CD14-positive monocyte (primary cell): ENCODE results near the gene TRPV5. TPM values are rescaled to one million over a fixed set of nuclear protein-coding genes. Genes with fewer than 3 reads are reported as not detected.

Experiments
- DNase-seq, 3 donors: peaks; one replicate each; pipeline ENCODE4 v3.0.0-alpha.2; 2011 to 2022
- H2AFZ ChIP-seq: 2 replicates; pipeline ENCODE4 v1.6.0; 2012; ENCODE audit warnings: mild to moderate bottlenecking, low read depth, low read length, inconsistent platforms; ENCODE audit not compliant: insufficient read depth, poor library complexity, severe bottlenecking
- H3K27ac ChIP-seq, 2 donors: 1 replicate in 1 of 2; 2 replicates in 1 of 2; pipeline ENCODE4 v1.5.1; 2012 to 2013; ENCODE audit warnings: low read length in 2 of 2, control low read depth in 1 of 2, inconsistent platforms in 1 of 2, low read depth in 1 of 2, mild to moderate bottlenecking in 1 of 2
- H3K27me3 ChIP-seq, 2 donors: one replicate each; pipeline versions ENCODE4 v1.6.0 to v1.6.1; 2011 to 2013; ENCODE audit warnings: low read length in 2 of 2; ENCODE audit not compliant: control insufficient read depth in 2 of 2, insufficient read depth in 2 of 2
- H3K36me3 ChIP-seq, 2 donors: replicated peaks in 1 of 2; 1 replicate in 1 of 2; 2 replicates in 1 of 2; pipeline versions ENCODE4 v1.5.1 to v1.6.1; 2012 to 2013; ENCODE audit warnings: low read length in 2 of 2, control low read depth in 1 of 2, inconsistent platforms in 1 of 2, mild to moderate bottlenecking in 1 of 2; ENCODE audit not compliant: insufficient read depth in 2 of 2, control insufficient read depth in 1 of 2
- H3K4me1 ChIP-seq, 2 donors: 1 replicate in 1 of 2; 2 replicates in 1 of 2; pipeline versions ENCODE4 v1.5.1 to v1.6.1; 2012 to 2013; ENCODE audit warnings: low read length in 2 of 2, control low read depth in 1 of 2, inconsistent platforms in 1 of 2, mild to moderate bottlenecking in 1 of 2, moderate library complexity in 1 of 2; ENCODE audit not compliant: insufficient read depth in 2 of 2, control insufficient read depth in 1 of 2
- H3K4me2 ChIP-seq: replicated peaks from 2 replicates; pipeline ENCODE3; 2012; ENCODE audit warnings: low read length, moderate library complexity, mild to moderate bottlenecking; ENCODE audit not compliant: poor library complexity, severe bottlenecking; ENCODE audit errors: extremely low read depth
- H3K4me3 ChIP-seq, 3 experiments: fragments of 200-600 bp in 1 of 3; sonication (generic) in 1 of 3; replicated peaks in 1 of 3; 1 replicate in 2 of 3; 2 replicates in 1 of 3; pipeline ENCODE4 v1.5.1; 2011 to 2013; ENCODE audit warnings: low read length in 3 of 3, mild to moderate bottlenecking in 3 of 3, control low read depth in 2 of 3, low read depth in 2 of 3, inconsistent platforms in 1 of 3, moderate library complexity in 1 of 3
- H3K79me2 ChIP-seq: 2 replicates; pipeline ENCODE4 v1.6.0; 2012; ENCODE audit warnings: mild to moderate bottlenecking, control low read depth, inconsistent platforms, low read length, moderate library complexity; ENCODE audit not compliant: insufficient read depth
- H3K9ac ChIP-seq: 2 replicates; pipeline ENCODE4 v1.6.0; 2017; ENCODE audit warnings: low read length, mild to moderate bottlenecking; ENCODE audit not compliant: insufficient read depth, poor library complexity, severe bottlenecking
- H3K9me3 ChIP-seq, 2 donors: replicated peaks in 1 of 2; 1 replicate in 1 of 2; 2 replicates in 1 of 2; pipeline versions ENCODE4 v1.5.1 to v1.6.1; 2012 to 2013; ENCODE audit warnings: low read length in 2 of 2, control low read depth in 1 of 2; ENCODE audit not compliant: control insufficient read depth in 1 of 2, insufficient read depth in 1 of 2
- H4K20me1 ChIP-seq: 2 replicates; pipeline ENCODE4 v1.6.0; 2012; ENCODE audit warnings: mild to moderate bottlenecking, low read length, control low read depth, moderate library complexity; ENCODE audit not compliant: insufficient read depth
- H3K27ac Mint-ChIP-seq, 7 donors: one replicate each; pipeline ENCODE4 v1.8.0; 2020; ENCODE audit warnings: mild to moderate bottlenecking in 7 of 7, mixed read lengths in 7 of 7, moderate library complexity in 6 of 7, inconsistent platforms in 2 of 7
- H3K27me3 Mint-ChIP-seq, 3 donors: one replicate each; pipeline ENCODE4 v1.8.0; 2021 to 2022; ENCODE audit warnings: low read depth in 3 of 3, mild to moderate bottlenecking in 3 of 3, mixed read lengths in 3 of 3, moderate library complexity in 3 of 3, inconsistent platforms in 1 of 3
- H3K36me3 Mint-ChIP-seq, 2 donors: one replicate each; pipeline ENCODE4 v1.8.0; 2020; ENCODE audit warnings: mixed read lengths in 2 of 2, inconsistent platforms in 1 of 2, mild to moderate bottlenecking in 1 of 2
- H3K4me1 Mint-ChIP-seq: one replicate; pipeline ENCODE4 v1.8.0; 2020; ENCODE audit warnings: mild to moderate bottlenecking, mixed read lengths
- H3K4me3 Mint-ChIP-seq, 2 donors: one replicate each; pipeline ENCODE4 v1.8.0; 2020; ENCODE audit warnings: mild to moderate bottlenecking in 2 of 2, mixed read lengths in 2 of 2, moderate library complexity in 1 of 2
- H3K9me3 Mint-ChIP-seq, 7 donors: one replicate each; pipeline ENCODE4 v1.8.0; 2020 to 2022; ENCODE audit warnings: mixed read lengths in 7 of 7, mild to moderate bottlenecking in 6 of 7, moderate library complexity in 6 of 7, inconsistent platforms in 2 of 7
- WGBS: methylation state at CpG from one replicate; pipeline ENCODE4 v1.1.5; 2013; ENCODE audit warnings: missing lambda C conversion rate; ENCODE audit not compliant: insufficient coverage; 5-methylcytosine and 5-hydroxymethylcytosine counted together
- intact Hi-C, 2 donors: fragments of 100-400 bp; cut with micrococcal nuclease; formaldehyde crosslinking; loops; one replicate each; pipeline versions ENCODE4 v1.15.0 to v1.15.1; 2023
- polyA plus RNA-seq, 3 donors: library from polyadenylated mRNA; depleted of rRNA in 1 of 3; unstranded in 2 of 3; stranded (reverse) in 1 of 3; fragments of 300-500 nt in 2 of 3; fragments of >200 nt in 1 of 3; fragmentation: Illumina TruSeq in 2 of 3; gene quantifications; 1 replicate in 2 of 3; 2 replicates in 1 of 3; pipeline ENCODE4 v1.2.3, GENCODE V29; 2012 to 2021
- TF ChIP-seq, protein P1 (sequence below): fragments of 200-600 bp; IDR thresholded peaks from one replicate; pipeline ENCODE4 v1.8.0; 2022; ENCODE audit warnings: antibody characterized with exemption, mild to moderate bottlenecking

The TRPV5 gene
- polyA plus RNA-seq, 3 donors: not detected

DNA sequence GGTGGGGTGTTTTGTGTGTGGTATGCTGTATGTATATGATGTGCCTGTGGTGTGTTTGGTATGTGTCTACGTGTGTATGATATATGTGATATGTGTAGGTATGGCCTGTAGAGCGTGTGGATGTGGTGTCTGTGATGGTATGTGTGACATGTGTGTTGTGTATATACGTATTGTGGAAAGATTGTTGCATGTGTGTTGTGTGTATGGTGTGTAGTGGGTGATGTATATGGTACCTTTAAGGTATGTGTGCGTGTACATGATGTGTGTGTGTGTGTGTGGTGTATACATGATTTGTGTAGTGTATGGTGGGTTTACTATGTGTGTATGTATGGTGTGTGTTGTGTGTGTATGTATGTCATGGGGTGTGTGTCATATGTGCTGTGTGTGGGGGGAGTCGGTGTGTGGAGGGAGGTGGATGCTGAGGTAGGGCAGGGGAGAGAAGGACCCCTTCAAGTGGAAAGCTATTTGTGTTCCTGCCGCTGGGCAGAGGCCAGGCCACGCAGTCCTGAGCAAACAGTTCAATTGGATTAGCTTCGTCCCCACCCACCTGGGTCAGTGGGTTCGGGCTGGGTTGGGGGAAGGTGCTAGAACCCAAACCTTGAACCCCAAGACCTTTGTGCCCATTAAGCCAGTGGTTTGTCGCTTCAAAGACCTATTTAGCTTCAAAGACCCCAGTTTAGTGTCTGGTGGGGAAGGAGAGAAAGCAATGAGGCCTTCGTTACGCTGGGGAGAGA, 46.1 kb downstream of the TRPV5 start:
- DNase-seq: no peak
- no peaks in the 10 kb centered on the region for H4K20me1 ChIP-seq
- peaks cover 0 to 1% (median 0%) of the 10 kb centered on the region in 7 donors for H3K9me3 Mint-ChIP-seq
- no peak overlapping the region for H3K4me3 ChIP-seq
- H3K4me1 Mint-ChIP-seq: no peaks in the 10 kb centered on the region
- H3K36me3 ChIP-seq: no peaks in the 10 kb centered on the region
- WGBS: 96% methylated on average over 8 of the region's 12 CpGs
- no peak overlapping the region for H2AFZ ChIP-seq
- H3K4me2 ChIP-seq: no peak overlapping the region
- H3K36me3 Mint-ChIP-seq: no peaks in the 10 kb centered on the region
- no peak overlapping the region for H3K27ac Mint-ChIP-seq
- peaks cover 0 to 5% (median 5%) of the 10 kb centered on the region in 3 donors for H3K27me3 Mint-ChIP-seq
- no peaks in the 10 kb centered on the region for H3K79me2 ChIP-seq
- H3K27ac ChIP-seq: no peak overlapping the region
- no peaks in the 10 kb centered on the region for H3K9me3 ChIP-seq
- H3K9ac ChIP-seq: no peak overlapping the region
- no peaks in the 10 kb centered on the region for H3K4me1 ChIP-seq
- intact Hi-C loops: loop anchor here in 1 of 2 donors (10.0 kb wide), 1 partner anchor 117 kb away; no protein-coding TSS in a partner anchor
- H3K4me3 Mint-ChIP-seq: no peak overlapping the region
- TF ChIP-seq, protein P1, sequence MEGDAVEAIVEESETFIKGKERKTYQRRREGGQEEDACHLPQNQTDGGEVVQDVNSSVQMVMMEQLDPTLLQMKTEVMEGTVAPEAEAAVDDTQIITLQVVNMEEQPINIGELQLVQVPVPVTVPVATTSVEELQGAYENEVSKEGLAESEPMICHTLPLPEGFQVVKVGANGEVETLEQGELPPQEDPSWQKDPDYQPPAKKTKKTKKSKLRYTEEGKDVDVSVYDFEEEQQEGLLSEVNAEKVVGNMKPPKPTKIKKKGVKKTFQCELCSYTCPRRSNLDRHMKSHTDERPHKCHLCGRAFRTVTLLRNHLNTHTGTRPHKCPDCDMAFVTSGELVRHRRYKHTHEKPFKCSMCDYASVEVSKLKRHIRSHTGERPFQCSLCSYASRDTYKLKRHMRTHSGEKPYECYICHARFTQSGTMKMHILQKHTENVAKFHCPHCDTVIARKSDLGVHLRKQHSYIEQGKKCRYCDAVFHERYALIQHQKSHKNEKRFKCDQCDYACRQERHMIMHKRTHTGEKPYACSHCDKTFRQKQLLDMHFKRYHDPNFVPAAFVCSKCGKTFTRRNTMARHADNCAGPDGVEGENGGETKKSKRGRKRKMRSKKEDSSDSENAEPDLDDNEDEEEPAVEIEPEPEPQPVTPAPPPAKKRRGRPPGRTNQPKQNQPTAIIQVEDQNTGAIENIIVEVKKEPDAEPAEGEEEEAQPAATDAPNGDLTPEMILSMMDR: no peak
- no peaks in the 10 kb centered on the region for H3K27me3 ChIP-seq

DNA sequence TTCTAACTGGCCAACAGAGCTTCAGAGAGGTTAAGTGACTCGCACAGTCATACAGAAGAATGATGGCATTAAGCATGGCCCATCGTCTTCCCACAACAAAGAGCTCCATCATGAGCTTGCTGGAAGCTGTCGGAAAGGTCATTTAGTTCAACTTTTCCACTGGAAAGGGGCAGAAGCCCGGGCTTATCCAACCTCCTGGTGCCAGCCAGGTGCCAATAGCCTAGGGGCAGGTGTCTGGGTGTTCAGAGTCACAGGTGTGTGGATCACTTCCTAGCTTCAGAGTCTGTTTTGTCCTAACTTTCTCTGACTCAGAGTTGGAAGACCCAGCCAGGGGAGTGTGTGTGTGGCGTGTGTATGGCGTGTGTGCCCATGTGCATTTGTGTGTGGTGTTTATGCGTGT, 46.7 kb downstream of the TRPV5 start:
- no peak overlapping the region for H3K4me2 ChIP-seq
- H3K4me3 Mint-ChIP-seq: no peak overlapping the region
- TF ChIP-seq, protein P1: no peak
- H3K79me2 ChIP-seq: no peaks in the 10 kb centered on the region
- no peak overlapping the region for H2AFZ ChIP-seq
- no peaks in the 10 kb centered on the region for H3K36me3 Mint-ChIP-seq
- no peak overlapping the region for H3K27ac ChIP-seq
- no peaks in the 10 kb centered on the region for H3K4me1 Mint-ChIP-seq
- H3K4me3 ChIP-seq: no peak overlapping the region
- H3K9ac ChIP-seq: no peak overlapping the region
- WGBS: 84% methylated on average over 4 of the region's 7 CpGs
- no peaks in the 10 kb centered on the region for H4K20me1 ChIP-seq
- H3K9me3 Mint-ChIP-seq: peaks cover 0 to 1% (median 0%) of the 10 kb centered on the region in 7 donors
- intact Hi-C loops: loop anchor here in 1 of 2 donors (10.0 kb wide), 1 partner anchor 118 kb away; no protein-coding TSS in a partner anchor
- no peak for DNase-seq
- H3K36me3 ChIP-seq: no peaks in the 10 kb centered on the region
- peaks cover 1 to 5% (median 5%) of the 10 kb centered on the region in 3 donors for H3K27me3 Mint-ChIP-seq
- H3K4me1 ChIP-seq: no peaks in the 10 kb centered on the region
- H3K27ac Mint-ChIP-seq: no peak overlapping the region
- H3K9me3 ChIP-seq: no peaks in the 10 kb centered on the region
- no peaks in the 10 kb centered on the region for H3K27me3 ChIP-seq
